Endothelial cell of umbilical vein (primary cell): ENCODE results near the gene CD81.

Experiments used
- CTCF ChIP-seq, 2 donors: IDR thresholded peaks; 1 replicate in 1 of 2; 2 replicates in 1 of 2; pipeline ENCODE4 v1.5.1; 2011; ENCODE audit warnings: low read length in 2 of 2, mild to moderate bottlenecking in 2 of 2, moderate library complexity in 2 of 2, control low read depth in 1 of 2, inconsistent platforms in 1 of 2, low read depth in 1 of 2; ENCODE audit not compliant: insufficient read depth in 1 of 2; ENCODE audit errors: extremely low read depth in 1 of 2
- FOS ChIP-seq: IDR thresholded peaks from 2 replicates; pipeline ENCODE4 v1.6.1; 2011; ENCODE audit warnings: mild to moderate bottlenecking, low read length, moderate library complexity, borderline replicate concordance; ENCODE audit not compliant: insufficient read depth
- POLR2A ChIP-seq: IDR thresholded peaks from 2 replicates; pipeline ENCODE4 v1.6.1; 2012; ENCODE audit warnings: low read depth, mild to moderate bottlenecking, control low read depth, low read length

- TF ChIP-seq FOS (no peak), POLR2A (no peak), CTCF (IDR thresholded peaks at IDR 0.05; ENCODE audit: extremely low read depth in 1 of 2, insufficient read depth in 1 of 2, low read depth in 1 of 2, low read length in 2 of 2) (no peak)
These were observed 34.1 kb upstream of the CD81 start for GRCh38 chr11:2342981-2343380.
